ENCODE results near the gene NKRF.
"Not testable (repeated sequence)": the region's sequence is repeated elsewhere in the genome, so short reads cannot be mapped to it uniquely, and the experiment has no call there.

The NKRF gene

DNA sequence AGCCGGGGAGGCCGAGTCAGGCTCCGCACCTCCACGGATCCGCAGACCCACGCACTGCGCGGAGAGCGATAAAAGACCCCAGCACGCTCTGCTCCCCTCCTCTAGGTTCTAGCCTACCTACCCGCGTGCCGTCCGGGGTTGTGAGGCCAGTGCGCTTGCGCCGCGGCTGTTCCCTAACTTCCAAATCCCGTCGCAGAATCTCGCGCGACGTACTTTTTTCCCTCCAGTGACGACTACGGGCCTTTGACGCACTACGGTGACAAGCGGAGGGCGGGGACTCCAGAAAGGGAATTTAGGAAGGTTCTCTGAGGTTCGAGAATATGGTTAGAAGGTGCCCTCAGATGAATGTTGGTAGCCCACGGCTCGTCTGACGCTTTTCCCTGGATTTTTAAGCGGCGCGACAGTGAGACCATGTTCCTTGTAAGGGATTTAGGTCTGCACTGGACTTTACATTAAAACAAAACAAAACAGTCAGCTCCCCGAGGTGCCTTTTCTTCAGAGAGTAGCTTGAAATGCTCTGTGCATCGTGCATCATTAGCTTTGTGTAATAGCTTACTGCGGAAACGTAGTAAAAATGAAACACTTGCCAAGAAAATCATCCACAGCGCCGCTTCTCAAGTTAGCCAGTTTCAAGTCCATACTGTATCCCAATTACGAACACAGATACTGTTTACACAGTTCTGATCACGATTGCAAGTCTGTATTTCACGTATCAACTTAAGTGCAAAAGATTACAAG is at the start of gene NKRF:
TSS of gene NKRF (minus strand) at position 145 of the 738 bp plus-strand sequence.
- Histone ChIP-seq H3K4me1 (ENCODE audit: insufficient read depth, low read length) (no peaks in the 10 kb centered on the region), H3K4me3 (ENCODE audit: low read length) (peak within 1 kb of the TSS; percentile 82), H3K27ac (ENCODE audit: low read length) (no peak within 1 kb of the TSS), H3K9me3 (ENCODE audit: insufficient read depth, low read depth, low read length) (no peaks in the 10 kb centered on the region), H3K9ac (ENCODE audit: low read depth, low read length) (peak within 1 kb of the TSS; percentile 92), H3K27me3 (ENCODE audit: insufficient read depth, low read length) (peaks cover 32% of the 10 kb centered on the region), H3K36me3 (ENCODE audit: insufficient read depth, low read depth, low read length) (peaks cover 4% of the 10 kb centered on the region; the same call in 1 of the 2 replicates)

- no peaks in the 10 kb centered on the region for H3K36me3 ChIP-seq (ENCODE audit: insufficient read depth, low read depth, low read length)
- H3K9ac ChIP-seq (ENCODE audit: low read depth, low read length): no peak overlapping the region
- no peak overlapping the region for H3K27ac ChIP-seq (ENCODE audit: low read length)
- no peaks in the 10 kb centered on the region; the same call in 1 of the 2 replicates for H3K4me1 ChIP-seq (ENCODE audit: insufficient read depth, low read length)
- no peaks in the 10 kb centered on the region for H3K27me3 ChIP-seq (ENCODE audit: insufficient read depth, low read length)
- no peak overlapping the region for H3K4me3 ChIP-seq (ENCODE audit: low read length)
- H3K9me3 ChIP-seq (ENCODE audit: insufficient read depth, low read depth, low read length): no peaks in the 10 kb centered on the region
Measured at GRCh38 chrX:119655125-119655524, 48.9 kb upstream of the NKRF start.

- Histone ChIP-seq H3K4me1 (ENCODE audit: insufficient read depth, low read length) (no peaks in the 10 kb centered on the region; the same call in 1 of the 2 replicates), H3K27me3 (ENCODE audit: insufficient read depth, low read length) (no peaks in the 10 kb centered on the region), H3K9ac (ENCODE audit: low read depth, low read length) (no peak overlapping the region), H3K27ac (ENCODE audit: low read length) (no peak overlapping the region), H3K36me3 (ENCODE audit: insufficient read depth, low read depth, low read length) (no peaks in the 10 kb centered on the region), H3K9me3 (ENCODE audit: insufficient read depth, low read depth, low read length) (no peaks in the 10 kb centered on the region), H3K4me3 (ENCODE audit: low read length) (no peak overlapping the region)
Measured at GRCh38 chrX:119654112-119654531, 47.9 kb upstream of the NKRF start.

- Histone ChIP-seq H3K27ac (ENCODE audit: low read length) (no peak overlapping the region), H3K36me3 (ENCODE audit: insufficient read depth, low read depth, low read length) (no peaks in the 10 kb centered on the region)
Measured at GRCh38 chrX:119648421-119648775, 42.2 kb upstream of the NKRF start.

DNA sequence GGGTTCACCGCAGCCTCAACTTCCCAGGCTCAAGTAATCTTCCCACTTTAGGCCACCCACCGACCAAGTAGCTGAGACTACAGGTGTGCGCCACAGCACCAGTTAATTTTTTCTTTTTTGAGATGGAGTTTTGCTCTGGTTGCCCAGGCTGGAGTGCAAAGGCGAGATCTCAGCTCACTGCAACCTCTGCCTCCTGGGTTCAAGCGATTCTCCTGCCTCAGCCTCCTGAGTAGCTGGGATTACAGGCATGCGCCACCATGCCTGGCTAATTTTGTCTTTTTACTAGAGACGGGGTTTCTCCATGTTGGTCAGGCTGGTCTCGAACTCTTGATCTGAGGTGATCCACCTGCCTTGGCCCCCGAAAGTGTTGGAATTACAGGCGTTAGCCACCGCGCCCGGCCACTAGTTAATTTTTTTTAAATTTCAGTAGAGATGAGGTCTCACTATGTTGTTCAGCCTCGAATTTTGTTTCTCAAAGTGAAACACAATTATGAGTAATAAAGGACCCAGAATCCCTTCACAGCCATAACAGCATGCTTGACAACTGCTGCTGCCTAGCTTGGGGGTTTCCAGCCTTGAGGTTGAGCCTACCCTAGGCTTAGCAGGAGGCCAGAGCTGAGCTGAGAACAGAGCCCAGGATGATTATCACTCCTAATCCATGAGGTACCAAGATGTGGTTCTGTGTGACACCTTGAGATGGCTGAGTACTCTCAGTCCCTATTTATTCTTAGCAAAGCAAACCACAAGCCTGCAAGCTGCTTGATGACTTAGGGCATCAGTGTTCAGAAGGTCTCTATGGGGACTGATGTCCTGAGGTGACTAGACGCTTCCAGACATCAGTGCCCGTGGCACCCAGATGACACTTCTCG is 41.6 kb upstream of the NKRF start:
- Histone ChIP-seq H3K9me3 (ENCODE audit: insufficient read depth, low read depth, low read length) (no peaks in the 10 kb centered on the region), H3K4me3 (ENCODE audit: low read length) (no peak overlapping the region), H3K9ac (ENCODE audit: low read depth, low read length) (no peak overlapping the region), H3K36me3 (ENCODE audit: insufficient read depth, low read depth, low read length) (no peaks in the 10 kb centered on the region), H3K27ac (ENCODE audit: low read length) (no peak overlapping the region), H3K27me3 (ENCODE audit: insufficient read depth, low read length) (no peaks in the 10 kb centered on the region), H3K4me1 (ENCODE audit: insufficient read depth, low read length) (no peaks in the 10 kb centered on the region)

More at GRCh38 chrX:119648421-119648775, 42.2 kb upstream of the NKRF start:
- no peak overlapping the region for H3K4me3 ChIP-seq (ENCODE audit: low read length)
- H3K27me3 ChIP-seq (ENCODE audit: insufficient read depth, low read length): no peaks in the 10 kb centered on the region
- no peak overlapping the region for H3K9ac ChIP-seq (ENCODE audit: low read depth, low read length)
- no peaks in the 10 kb centered on the region for H3K4me1 ChIP-seq (ENCODE audit: insufficient read depth, low read length)
- H3K9me3 ChIP-seq (ENCODE audit: insufficient read depth, low read depth, low read length): no peaks in the 10 kb centered on the region

DNA sequence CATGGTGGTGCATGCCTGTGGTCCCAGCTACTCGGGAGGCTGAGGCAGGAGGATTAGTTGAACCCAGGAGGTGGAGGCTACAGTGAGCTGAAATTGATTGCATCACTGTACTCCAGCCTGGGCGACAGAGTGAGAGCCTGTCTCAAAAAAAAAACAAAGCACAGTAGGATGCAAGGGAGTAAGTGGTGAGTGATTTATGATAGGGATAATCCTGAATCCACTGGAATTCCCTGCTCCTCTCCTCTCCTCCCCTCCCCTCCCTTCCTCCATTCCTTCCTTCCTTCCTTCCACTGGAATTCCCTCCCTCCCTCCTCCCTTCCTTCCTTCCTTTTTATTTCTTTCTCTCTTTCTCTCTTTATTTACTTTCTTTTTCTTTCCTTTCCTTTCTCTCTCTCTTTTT is 40.9 kb upstream of the NKRF start:
- H3K27me3 ChIP-seq (ENCODE audit: insufficient read depth, low read length): no peaks in the 10 kb centered on the region
- no peaks in the 10 kb centered on the region for H3K9me3 ChIP-seq (ENCODE audit: insufficient read depth, low read depth, low read length)
- no peaks in the 10 kb centered on the region for H3K36me3 ChIP-seq (ENCODE audit: insufficient read depth, low read depth, low read length)
- no peak overlapping the region for H3K4me3 ChIP-seq (ENCODE audit: low read length)
- no peak overlapping the region for H3K27ac ChIP-seq (ENCODE audit: low read length)
- no peaks in the 10 kb centered on the region for H3K4me1 ChIP-seq (ENCODE audit: insufficient read depth, low read length)
- no peak overlapping the region for H3K9ac ChIP-seq (ENCODE audit: low read depth, low read length)

DNA sequence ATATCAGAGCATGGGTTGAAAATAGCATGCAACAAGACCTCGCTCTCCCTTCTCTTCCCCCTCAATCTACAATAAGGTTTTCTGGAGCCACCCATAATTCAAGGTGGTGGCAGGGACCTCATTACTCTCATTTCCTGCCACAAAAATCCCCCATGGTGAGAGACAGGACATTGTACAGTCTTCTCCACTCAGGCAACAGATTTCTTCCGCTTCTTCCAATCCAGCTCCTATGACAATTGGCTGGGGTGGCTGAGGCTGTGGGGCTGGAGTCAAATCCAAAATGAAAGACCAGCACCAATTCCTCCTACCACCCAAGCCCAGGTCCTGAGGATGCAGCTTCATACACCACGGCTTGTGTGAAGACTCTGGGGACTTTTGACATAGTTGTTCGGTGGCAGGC is 40.3 kb upstream of the NKRF start:
- Histone ChIP-seq H3K27me3 (ENCODE audit: insufficient read depth, low read length) (no peaks in the 10 kb centered on the region), H3K36me3 (ENCODE audit: insufficient read depth, low read depth, low read length) (no peaks in the 10 kb centered on the region), H3K9me3 (ENCODE audit: insufficient read depth, low read depth, low read length) (no peaks in the 10 kb centered on the region), H3K4me3 (ENCODE audit: low read length) (no peak overlapping the region), H3K4me1 (ENCODE audit: insufficient read depth, low read length) (no peaks in the 10 kb centered on the region), H3K9ac (ENCODE audit: low read depth, low read length) (no peak overlapping the region), H3K27ac (ENCODE audit: low read length) (no peak overlapping the region)

GRCh38 chrX:119643696-119644095 is 37.5 kb upstream of the NKRF start:
- no peaks in the 10 kb centered on the region for H3K4me1 ChIP-seq (ENCODE audit: insufficient read depth, low read length)
- 0 out of 2 replicates have a peak, but pooled peaks cover 4% of the 10 kb centered on the region for H3K36me3 ChIP-seq (ENCODE audit: insufficient read depth, low read depth, low read length)
- H3K9ac ChIP-seq (ENCODE audit: low read depth, low read length): no peak overlapping the region
- H3K27me3 ChIP-seq (ENCODE audit: insufficient read depth, low read length): no peaks in the 10 kb centered on the region
- H3K27ac ChIP-seq (ENCODE audit: low read length): no peak overlapping the region
- no peaks in the 10 kb centered on the region for H3K9me3 ChIP-seq (ENCODE audit: insufficient read depth, low read depth, low read length)
- H3K4me3 ChIP-seq (ENCODE audit: low read length): no peak overlapping the region

GRCh38 chrX:119640731-119641170 is 34.5 kb upstream of the NKRF start:
- Histone ChIP-seq H3K27me3 (ENCODE audit: insufficient read depth, low read length) (no peaks in the 10 kb centered on the region), H3K4me1 (ENCODE audit: insufficient read depth, low read length) (no peaks in the 10 kb centered on the region), H3K36me3 (ENCODE audit: insufficient read depth, low read depth, low read length) (0 out of 2 replicates have a peak, but pooled peaks cover 4% of the 10 kb centered on the region), H3K4me3 (ENCODE audit: low read length) (no peak overlapping the region), H3K9me3 (ENCODE audit: insufficient read depth, low read depth, low read length) (no peaks in the 10 kb centered on the region), H3K9ac (ENCODE audit: low read depth, low read length) (no peak overlapping the region), H3K27ac (ENCODE audit: low read length) (no peak overlapping the region)

DNA sequence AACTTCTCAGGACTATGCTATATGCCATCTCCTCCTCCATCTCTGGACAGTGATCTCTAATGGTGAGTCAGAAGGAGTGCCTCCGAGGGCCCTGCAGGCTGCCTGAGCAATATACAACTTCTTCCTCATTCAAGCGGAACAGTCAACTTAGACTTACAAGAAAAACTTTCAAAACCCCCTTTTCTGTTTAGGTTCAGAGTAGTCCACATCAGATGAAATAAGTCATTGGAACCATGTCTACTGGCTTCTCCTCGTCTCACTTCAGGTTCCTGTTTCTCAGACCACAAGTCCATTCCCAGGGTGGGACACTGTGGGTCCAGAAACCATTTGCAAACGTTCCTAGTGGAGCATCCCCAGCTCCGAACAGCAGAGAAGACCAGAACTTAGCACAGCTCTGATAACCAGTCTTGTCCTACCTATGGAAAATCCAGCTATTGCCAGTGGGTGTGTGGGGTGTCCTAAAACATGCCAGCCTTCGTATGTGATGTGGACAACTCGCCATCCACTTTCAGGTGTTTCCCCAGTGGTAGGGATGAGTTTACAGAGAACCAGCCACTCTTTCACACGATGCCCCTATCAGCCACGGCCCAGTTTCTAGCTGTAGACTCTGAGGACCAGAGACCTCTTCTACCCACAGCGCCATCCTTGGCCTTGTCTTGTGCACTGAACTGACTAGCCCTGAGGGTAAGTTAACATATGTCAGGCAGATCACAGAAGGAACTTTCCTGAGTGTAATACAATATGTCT is 32.7 kb upstream of the NKRF start:
- H3K36me3 ChIP-seq (ENCODE audit: insufficient read depth, low read depth, low read length): 0 out of 2 replicates have a peak, but pooled peaks cover 4% of the 10 kb centered on the region
- no peaks in the 10 kb centered on the region; the same call in 1 of the 2 replicates for H3K4me1 ChIP-seq (ENCODE audit: insufficient read depth, low read length)
- H3K27me3 ChIP-seq (ENCODE audit: insufficient read depth, low read length): no peaks in the 10 kb centered on the region
- H3K27ac ChIP-seq (ENCODE audit: low read length): no peak overlapping the region
- no peaks in the 10 kb centered on the region for H3K9me3 ChIP-seq (ENCODE audit: insufficient read depth, low read depth, low read length)
- H3K9ac ChIP-seq (ENCODE audit: low read depth, low read length): no peak overlapping the region
- H3K4me3 ChIP-seq (ENCODE audit: low read length): no peak overlapping the region

DNA sequence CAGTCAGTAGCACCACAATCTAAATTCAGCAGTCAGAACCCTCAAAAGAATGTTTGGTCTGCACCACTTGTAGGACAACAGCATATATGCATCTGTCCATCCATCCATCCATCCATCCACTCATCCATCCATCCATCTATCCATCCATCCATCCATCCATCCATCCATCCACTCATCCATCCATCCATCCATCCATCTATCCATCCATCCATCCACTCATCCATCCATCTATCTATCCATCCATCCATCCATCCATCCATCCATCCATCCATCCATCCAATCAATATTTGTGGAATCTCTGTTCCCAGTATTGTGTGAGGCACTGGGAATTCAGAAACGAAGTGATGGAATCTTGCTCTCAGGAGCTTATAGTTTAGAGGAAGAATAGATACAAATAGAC is 31.2 kb upstream of the NKRF start:
- H3K4me1 ChIP-seq (ENCODE audit: insufficient read depth, low read length); H3K27me3 ChIP-seq (ENCODE audit: insufficient read depth, low read length); H3K4me3 ChIP-seq (ENCODE audit: low read length); H3K9me3 ChIP-seq (ENCODE audit: insufficient read depth, low read depth, low read length); H3K9ac ChIP-seq (ENCODE audit: low read depth, low read length); H3K27ac ChIP-seq (ENCODE audit: low read length): not testable (repeated sequence)
- H3K36me3 ChIP-seq (ENCODE audit: insufficient read depth, low read depth, low read length): peaks cover 14% of the 10 kb centered on the region; the same call in 1 of the 2 replicates
